GM12875 (cell line): ENCODE results near the gene MOCS3.

Source experiments
- H3K4me3 ChIP-seq: one replicate; pipeline ENCODE4 v1.5.1; 2011; ENCODE audit warnings: low read depth, low read length, control low read depth
- TF ChIP-seq, protein P1 (sequence below): IDR thresholded peaks from 2 replicates; pipeline ENCODE4 v1.5.1; 2011; ENCODE audit warnings: low read depth, mild to moderate bottlenecking, control low read depth, inconsistent platforms, low read length, moderate library complexity, borderline replicate concordance; ENCODE audit not compliant: insufficient read depth

The MOCS3 gene, protein sequence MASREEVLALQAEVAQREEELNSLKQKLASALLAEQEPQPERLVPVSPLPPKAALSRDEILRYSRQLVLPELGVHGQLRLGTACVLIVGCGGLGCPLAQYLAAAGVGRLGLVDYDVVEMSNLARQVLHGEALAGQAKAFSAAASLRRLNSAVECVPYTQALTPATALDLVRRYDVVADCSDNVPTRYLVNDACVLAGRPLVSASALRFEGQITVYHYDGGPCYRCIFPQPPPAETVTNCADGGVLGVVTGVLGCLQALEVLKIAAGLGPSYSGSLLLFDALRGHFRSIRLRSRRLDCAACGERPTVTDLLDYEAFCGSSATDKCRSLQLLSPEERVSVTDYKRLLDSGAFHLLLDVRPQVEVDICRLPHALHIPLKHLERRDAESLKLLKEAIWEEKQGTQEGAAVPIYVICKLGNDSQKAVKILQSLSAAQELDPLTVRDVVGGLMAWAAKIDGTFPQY

DNA sequence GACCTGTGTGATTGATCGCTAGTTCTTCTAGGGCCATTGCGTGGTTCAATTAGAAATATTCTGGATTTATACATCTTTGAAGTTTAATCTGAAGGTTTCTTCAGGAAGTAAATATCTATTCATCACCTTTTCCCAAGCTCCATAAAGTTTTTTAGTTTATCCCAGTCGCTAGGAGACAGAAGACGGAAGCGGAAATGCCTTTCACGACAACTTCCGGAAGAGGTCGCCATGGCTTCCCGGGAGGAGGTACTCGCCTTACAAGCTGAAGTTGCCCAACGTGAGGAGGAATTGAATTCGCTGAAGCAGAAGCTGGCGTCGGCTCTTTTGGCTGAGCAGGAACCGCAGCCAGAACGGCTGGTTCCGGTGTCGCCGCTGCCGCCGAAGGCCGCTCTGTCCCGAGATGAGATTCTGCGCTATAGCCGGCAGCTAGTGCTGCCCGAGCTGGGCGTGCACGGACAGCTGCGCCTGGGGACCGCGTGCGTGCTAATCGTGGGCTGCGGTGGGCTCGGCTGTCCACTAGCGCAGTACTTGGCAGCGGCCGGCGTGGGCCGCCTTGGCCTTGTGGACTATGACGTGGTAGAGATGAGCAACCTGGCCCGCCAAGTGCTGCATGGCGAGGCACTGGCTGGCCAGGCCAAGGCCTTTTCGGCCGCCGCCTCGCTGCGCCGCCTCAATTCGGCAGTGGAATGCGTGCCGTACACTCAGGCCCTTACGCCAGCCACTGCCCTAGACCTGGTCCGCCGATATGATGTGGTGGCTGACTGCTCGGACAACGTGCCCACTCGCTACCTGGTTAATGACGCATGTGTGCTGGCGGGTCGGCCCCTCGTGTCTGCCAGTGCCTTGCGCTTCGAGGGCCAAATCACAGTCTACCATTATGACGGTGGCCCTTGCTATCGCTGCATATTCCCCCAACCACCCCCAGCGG, at the start of gene MOCS3:
TSS of gene MOCS3 (plus strand) at position 204 of the 928 bp plus-strand sequence. CDS start at position 229, 25 bp downstream.
- TF ChIP-seq, protein P1, sequence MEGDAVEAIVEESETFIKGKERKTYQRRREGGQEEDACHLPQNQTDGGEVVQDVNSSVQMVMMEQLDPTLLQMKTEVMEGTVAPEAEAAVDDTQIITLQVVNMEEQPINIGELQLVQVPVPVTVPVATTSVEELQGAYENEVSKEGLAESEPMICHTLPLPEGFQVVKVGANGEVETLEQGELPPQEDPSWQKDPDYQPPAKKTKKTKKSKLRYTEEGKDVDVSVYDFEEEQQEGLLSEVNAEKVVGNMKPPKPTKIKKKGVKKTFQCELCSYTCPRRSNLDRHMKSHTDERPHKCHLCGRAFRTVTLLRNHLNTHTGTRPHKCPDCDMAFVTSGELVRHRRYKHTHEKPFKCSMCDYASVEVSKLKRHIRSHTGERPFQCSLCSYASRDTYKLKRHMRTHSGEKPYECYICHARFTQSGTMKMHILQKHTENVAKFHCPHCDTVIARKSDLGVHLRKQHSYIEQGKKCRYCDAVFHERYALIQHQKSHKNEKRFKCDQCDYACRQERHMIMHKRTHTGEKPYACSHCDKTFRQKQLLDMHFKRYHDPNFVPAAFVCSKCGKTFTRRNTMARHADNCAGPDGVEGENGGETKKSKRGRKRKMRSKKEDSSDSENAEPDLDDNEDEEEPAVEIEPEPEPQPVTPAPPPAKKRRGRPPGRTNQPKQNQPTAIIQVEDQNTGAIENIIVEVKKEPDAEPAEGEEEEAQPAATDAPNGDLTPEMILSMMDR: no peak
- peak within 1 kb of the TSS; percentile 78 for H3K4me3 ChIP-seq

- TF ChIP-seq, protein P1: no peak
- H3K4me3 ChIP-seq: no peak overlapping the region
Observed at GRCh38 chr20:50909413-50909812, 49.2 kb upstream of the MOCS3 start.

DNA sequence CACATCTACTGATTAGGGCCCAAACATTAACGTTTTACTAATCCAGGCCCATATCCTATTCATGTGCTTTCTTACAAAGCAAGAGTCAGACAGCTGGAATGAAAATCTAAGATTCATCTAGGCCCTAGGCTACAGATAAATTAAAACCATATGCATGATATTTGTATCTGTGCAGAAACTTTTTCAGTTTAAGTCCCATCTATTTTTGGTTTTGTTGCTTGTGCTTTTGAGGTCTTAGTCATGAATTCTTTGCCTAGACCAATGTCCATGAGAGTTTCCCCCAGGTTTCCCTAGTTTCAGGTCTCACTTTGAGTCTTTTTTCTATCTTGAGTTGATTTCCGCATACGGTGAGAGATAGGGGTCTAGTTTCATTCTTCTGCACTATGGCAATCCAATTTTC, 47.6 kb upstream of the MOCS3 start:
- H3K4me3 ChIP-seq: no peak overlapping the region
- TF ChIP-seq, protein P1: no peak

GRCh38 chr20:50911716-50912115, 46.9 kb upstream of the MOCS3 start:
- H3K4me3 ChIP-seq: no peak overlapping the region
- TF ChIP-seq, protein P1: no peak

DNA sequence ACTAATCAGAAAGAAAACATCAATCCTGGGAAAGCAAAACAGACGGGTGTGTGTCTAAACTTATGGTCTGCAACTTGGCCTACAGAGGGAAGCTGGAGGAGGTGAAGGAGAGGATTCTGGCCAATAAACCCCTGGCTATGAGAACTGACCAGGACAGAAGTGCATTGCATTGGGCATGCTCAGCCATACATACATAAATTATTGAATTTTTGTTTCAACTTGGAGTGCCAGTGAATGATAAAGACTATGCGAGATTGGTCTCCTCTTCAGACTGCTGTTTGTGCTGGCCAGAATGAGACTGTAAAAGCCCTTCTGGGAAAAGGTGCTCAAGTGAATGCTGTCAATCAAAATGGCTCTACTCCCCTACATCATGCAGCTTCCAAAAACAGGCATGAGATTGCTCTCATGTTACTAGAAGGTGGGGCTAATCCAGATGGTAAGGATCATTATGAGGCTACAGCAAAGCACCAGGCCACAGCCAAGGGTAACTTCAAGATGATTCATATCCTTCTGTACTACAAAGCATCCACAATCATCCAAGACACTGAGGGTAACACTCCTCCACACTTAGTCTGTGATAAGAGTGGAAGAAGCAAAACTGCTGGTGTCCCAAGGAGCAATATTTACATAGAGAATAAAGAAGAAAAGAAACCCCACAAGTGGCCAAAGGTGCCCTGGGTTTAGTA, 44.8 kb upstream of the MOCS3 start:
- no peak overlapping the region for H3K4me3 ChIP-seq
- TF ChIP-seq, protein P1: no peak

- no peak overlapping the region for H3K4me3 ChIP-seq
- TF ChIP-seq, protein P1: no peak
Observed at GRCh38 chr20:50915424-50915823, 43.2 kb upstream of the MOCS3 start.
